Adipocyte (in vitro differentiated cells): Measurements from ENCODE around the gene SNRK.

Experiments used
- DNase-seq: peaks from one replicate; pipeline ENCODE4 v3.0.0-alpha.2; 2015; ENCODE audit warnings: low read depth
- H3K27me3 ChIP-seq: replicated peaks from 2 replicates; pipeline ENCODE4 v1.7.0; 2013; ENCODE audit warnings: mild to moderate bottlenecking, low read length, moderate library complexity; ENCODE audit not compliant: control insufficient read depth, insufficient read depth
- H3K36me3 ChIP-seq: 2 replicates; pipeline ENCODE4 v1.7.0; 2013; ENCODE audit warnings: low read length, mild to moderate bottlenecking, moderate library complexity; ENCODE audit not compliant: control insufficient read depth, insufficient read depth, severe bottlenecking
- H3K4me1 ChIP-seq: 2 replicates; pipeline ENCODE4 v1.7.0; 2013; ENCODE audit warnings: mild to moderate bottlenecking, low read length, moderate library complexity; ENCODE audit not compliant: control insufficient read depth, insufficient read depth
- H3K4me3 ChIP-seq: 2 replicates; pipeline ENCODE4 v1.7.0; 2013; ENCODE audit warnings: mild to moderate bottlenecking, low read length, moderate library complexity
- H3K9ac ChIP-seq: 2 replicates; pipeline ENCODE4 v1.7.0; 2013; ENCODE audit warnings: mild to moderate bottlenecking, low read length, moderate library complexity
- H3K9me3 ChIP-seq: 2 replicates; pipeline ENCODE4 v1.7.0; 2013; ENCODE audit warnings: mild to moderate bottlenecking, low read length, moderate library complexity; ENCODE audit not compliant: control insufficient read depth

Gene SNRK

DNA sequence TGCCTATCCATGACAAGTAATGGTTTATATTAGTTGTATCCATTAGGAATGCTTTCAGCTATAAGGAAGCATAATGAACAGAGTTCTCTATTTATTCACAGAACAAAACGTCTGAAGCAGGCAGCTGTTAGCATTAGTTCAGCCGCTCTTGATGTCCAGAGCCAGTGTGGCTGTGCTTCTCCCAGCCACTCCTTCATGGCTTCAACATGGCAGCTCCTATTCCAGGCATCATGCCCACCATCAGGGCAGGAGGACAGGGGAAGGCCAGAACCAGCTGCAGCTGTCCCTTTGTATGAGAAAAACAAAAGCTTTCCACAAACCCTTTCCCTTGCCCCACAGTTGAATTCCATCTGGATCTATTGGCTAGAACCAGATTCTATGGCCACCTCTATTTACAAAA is 12.9 kb upstream of the SNRK start:
- H3K4me3 ChIP-seq = no peak overlapping the region

DNA sequence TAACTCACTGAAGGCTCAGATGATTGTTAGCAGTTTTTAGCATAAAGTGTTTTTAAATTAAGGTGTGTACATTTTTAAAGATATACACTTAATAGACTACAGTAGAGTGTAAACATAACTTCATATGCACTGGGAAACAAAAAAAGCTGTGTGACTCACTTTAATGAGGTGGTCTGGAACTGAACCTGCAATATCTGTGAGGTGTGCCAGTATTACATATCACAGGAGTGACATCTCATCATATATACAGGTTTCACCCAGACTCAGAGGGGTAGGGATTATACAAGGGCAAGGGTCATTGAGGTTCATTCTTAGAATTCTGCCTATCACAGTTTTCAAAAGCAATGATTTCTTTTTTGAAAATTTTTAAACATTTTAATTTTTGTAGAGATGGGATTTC is 7.3 kb upstream of the SNRK start:
- no peaks in the 10 kb centered on the region for H3K36me3 ChIP-seq
- H3K9me3 ChIP-seq = no peaks in the 10 kb centered on the region
- no peaks in the 10 kb centered on the region for H3K4me1 ChIP-seq
- no peak overlapping the region for H3K4me3 ChIP-seq
- no peak for DNase-seq
- H3K9ac ChIP-seq = no peak overlapping the region
- H3K27me3 ChIP-seq = peaks cover 5% of the 10 kb centered on the region

More for the DNA sequence above, 12.9 kb upstream of the SNRK start:
- no peaks in the 10 kb centered on the region for H3K9me3 ChIP-seq
- peaks cover 3% of the 10 kb centered on the region for H3K27me3 ChIP-seq
- DNase-seq = no peak
- no peaks in the 10 kb centered on the region for H3K36me3 ChIP-seq
- no peaks in the 10 kb centered on the region for H3K4me1 ChIP-seq
- no peak overlapping the region for H3K9ac ChIP-seq

DNA sequence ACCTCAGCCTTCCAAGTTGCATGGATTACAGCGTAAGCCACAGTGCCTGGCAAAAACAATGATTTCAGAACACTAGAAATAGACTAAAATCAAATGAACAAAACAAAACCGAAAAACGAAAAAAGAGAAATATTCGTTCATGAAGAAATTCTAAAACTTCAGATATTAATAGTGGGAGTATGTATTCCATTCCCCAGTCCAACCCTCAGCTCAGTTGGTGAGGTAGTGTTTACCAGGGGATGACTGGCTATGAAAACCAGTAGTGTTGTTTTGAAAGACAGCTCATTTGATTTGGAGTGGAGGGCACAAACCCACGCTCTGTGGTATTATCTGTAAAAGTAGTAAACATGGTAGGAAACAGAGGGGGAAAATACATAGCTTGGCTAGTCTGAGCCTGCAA is 6.8 kb upstream of the SNRK start:
- Histone ChIP-seq H3K9ac (no peak overlapping the region), H3K4me1 (no peaks in the 10 kb centered on the region), H3K36me3 (no peaks in the 10 kb centered on the region), H3K4me3 (no peak overlapping the region), H3K27me3 (peaks cover 5% of the 10 kb centered on the region), H3K9me3 (no peaks in the 10 kb centered on the region)
- no peak for DNase-seq

DNA sequence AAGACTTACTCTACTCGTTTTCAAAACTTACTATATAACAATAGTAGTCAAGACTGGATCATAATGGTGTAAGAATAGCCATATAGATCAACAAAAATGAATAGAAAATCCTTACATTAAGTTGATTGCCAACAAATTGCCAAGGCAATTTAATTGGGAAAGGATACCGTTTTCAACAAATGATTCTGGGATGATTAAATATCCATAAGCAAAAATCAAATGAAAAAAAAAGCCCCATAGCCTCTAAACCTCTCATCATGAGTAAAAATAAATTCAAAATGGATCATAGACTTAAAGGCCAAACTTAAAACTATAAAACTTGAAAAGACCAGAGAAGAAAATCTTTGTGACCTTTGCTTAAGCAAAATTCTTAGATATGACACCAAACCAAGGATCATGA is 5.3 kb upstream of the SNRK start:
- no peaks in the 10 kb centered on the region for H3K4me1 ChIP-seq
- no peaks in the 10 kb centered on the region for H3K36me3 ChIP-seq
- no peak overlapping the region for H3K9ac ChIP-seq
- no peaks in the 10 kb centered on the region for H3K9me3 ChIP-seq
- no peak for DNase-seq
- H3K4me3 ChIP-seq = no peak overlapping the region
- H3K27me3 ChIP-seq = peaks cover 5% of the 10 kb centered on the region

DNA sequence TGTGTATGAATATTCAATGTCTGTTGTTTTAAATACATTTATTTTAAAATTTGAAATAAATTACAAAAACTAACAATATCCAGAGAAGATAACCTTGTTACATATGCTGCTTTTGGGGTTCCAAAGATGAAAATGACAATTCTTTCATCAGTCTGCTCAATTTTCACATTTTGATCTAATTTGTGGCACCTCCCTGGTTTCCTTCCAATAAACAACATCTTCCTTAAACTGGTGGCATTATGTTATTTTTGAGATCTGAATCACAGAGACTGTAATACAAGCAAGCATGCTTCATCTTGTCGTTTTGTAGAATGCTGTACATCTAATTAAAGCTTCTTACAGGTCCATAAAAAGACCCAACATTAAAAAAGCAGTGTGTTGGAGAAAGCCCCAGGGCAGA is 2.2 kb upstream of the SNRK start:
- H3K36me3 ChIP-seq = no peaks in the 10 kb centered on the region

DNA sequence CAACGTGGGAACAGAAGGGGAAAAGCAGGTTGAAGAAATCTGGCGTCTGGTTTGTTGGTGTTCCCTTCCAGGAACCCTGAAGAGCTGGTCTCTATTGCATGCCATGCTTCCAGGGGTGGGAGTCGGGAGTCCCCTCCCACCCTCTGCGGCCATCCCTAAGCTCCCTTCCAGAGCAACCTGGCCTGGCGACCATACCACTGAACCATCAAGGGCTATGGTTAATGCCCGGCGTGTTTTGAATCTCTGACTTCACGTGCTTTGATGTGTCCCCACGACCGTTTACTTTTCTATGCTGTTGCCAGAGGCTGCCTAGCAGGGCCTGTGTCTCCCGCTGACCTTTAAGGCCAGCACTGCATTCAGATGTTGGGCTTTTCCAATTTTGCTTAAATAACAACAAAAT is 696 bp upstream of the SNRK start:
- no peaks in the 10 kb centered on the region for H3K9me3 ChIP-seq
- H3K9ac ChIP-seq = no peak overlapping the region
- H3K4me1 ChIP-seq = peaks cover 32% of the 10 kb centered on the region
- DNase-seq = no peak
- peak overlapping the region; percentile 96 for H3K4me3 ChIP-seq
- no peaks in the 10 kb centered on the region for H3K27me3 ChIP-seq
- peaks cover 5% of the 10 kb centered on the region for H3K36me3 ChIP-seq

More for the DNA sequence above, 2.2 kb upstream of the SNRK start:
- no peaks in the 10 kb centered on the region for H3K9me3 ChIP-seq
- DNase-seq = no peak
- no peak overlapping the region for H3K9ac ChIP-seq
- peaks cover 5% of the 10 kb centered on the region for H3K27me3 ChIP-seq
- H3K4me3 ChIP-seq = no peak overlapping the region
- peaks cover 19% of the 10 kb centered on the region for H3K4me1 ChIP-seq

DNA sequence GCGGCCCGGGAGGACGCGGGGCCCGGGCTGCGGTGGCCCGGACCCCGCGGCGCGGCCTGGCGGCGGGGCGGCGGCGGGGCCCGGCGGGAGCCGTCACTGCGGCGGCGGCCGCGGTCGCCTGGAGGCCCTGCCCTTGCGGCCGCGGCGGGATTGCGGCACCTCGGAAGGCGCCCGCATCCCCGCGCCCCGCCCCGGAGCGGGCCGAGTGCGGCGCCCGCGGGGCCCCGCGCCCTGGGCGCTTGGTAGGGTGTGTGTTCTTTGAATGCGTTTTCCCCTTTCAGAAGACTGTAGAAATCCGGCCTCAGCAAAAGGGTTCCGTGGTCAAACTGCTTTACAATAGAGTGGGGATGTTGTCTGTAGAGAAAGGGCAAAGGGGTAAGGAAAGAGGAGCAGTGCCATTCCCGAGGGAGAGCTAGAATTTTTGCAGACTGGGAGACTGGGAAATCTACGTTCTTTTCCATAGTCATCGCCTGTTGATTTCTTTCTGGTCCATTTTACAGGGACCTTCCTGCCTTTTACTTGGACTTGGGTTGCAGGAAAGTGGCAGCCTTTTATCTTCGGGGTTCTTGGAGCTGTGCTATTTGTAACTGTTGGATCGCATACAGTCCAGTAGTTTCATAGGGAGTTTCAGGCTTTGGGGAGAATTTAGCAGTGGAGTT is 630 bp downstream of the SNRK start:
- Histone ChIP-seq H3K36me3 (peaks cover 8% of the 10 kb centered on the region), H3K4me3 (peak overlapping the region; percentile 96), H3K4me1 (peaks cover 44% of the 10 kb centered on the region), H3K9me3 (no peaks in the 10 kb centered on the region), H3K9ac (peak overlapping the region; percentile 91), H3K27me3 (no peaks in the 10 kb centered on the region)
- peak; percentile 77 for DNase-seq

DNA sequence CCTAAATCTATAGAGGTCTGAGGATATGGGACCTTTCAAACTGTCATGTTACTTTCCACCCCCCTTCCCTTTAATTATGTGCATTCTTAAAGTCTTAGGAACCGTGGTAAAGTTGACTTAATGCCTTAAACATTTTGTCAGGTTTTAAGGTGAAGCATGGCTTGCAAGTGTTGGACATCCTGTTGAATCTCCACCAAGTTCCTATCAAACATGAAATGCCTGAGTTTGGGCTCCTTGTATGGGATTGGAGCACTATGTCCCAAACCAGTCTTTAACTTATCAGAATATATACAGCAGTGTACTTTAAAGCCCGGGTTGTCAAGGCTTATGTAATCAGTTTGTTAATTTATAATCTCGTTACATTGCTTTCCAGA is 1.1 kb downstream of the SNRK start:
- Histone ChIP-seq H3K9me3 (no peaks in the 10 kb centered on the region), H3K4me1 (peaks cover 44% of the 10 kb centered on the region), H3K27me3 (no peaks in the 10 kb centered on the region), H3K36me3 (peaks cover 8% of the 10 kb centered on the region), H3K9ac (peak overlapping the region; percentile 91), H3K4me3 (peak overlapping the region; percentile 96)
- peak; percentile 32 for DNase-seq

DNA sequence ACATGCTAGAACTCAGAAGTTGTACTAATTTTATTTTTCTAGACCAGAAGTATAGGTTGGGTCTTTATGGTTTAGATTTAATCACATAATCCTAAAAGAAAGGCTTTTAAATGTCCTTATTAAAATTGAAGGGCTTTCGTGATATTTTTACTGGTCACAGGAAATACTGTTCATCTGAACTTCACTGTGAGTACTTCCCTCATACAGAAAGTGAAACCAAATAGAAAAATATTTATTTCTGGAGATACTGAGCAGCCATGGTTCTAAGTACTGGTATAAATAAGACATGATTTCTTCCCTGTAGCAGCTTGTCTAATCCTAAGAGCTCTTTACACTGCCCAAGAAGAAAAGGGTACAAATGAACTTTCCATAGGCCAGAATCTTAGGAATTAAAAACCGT is 2.0 kb downstream of the SNRK start:
- Histone ChIP-seq H3K27me3 (no peaks in the 10 kb centered on the region), H3K9ac (peak overlapping the region; percentile 91), H3K4me1 (peaks cover 44% of the 10 kb centered on the region), H3K9me3 (no peaks in the 10 kb centered on the region), H3K4me3 (peak overlapping the region; percentile 96), H3K36me3 (peaks cover 8% of the 10 kb centered on the region)
- DNase-seq = peak; percentile 72

DNA sequence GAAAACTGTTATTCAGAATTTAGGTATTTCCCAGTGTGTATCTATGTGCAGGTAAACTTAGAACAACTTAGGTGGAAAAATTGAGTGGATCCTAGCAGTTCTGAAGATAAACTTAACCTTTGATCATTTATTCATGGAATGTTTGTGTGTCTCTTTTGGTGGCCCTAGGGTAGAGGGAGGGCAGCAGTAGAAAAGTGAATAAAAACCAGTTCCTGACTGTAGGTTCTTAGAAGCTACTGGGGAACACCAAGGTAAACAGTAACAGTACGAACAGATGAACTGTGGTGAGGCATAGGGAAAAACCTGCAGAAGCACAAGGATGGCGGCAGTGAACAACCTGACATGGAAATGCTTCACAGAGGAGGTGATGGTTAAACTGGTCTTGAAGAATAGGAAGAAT is 2.5 kb downstream of the SNRK start:
- Histone ChIP-seq H3K9ac (peak overlapping the region; percentile 91), H3K4me1 (peaks cover 44% of the 10 kb centered on the region), H3K4me3 (peak overlapping the region; percentile 96), H3K9me3 (no peaks in the 10 kb centered on the region), H3K27me3 (no peaks in the 10 kb centered on the region), H3K36me3 (peaks cover 8% of the 10 kb centered on the region)
- peak; percentile 4 for DNase-seq

DNA sequence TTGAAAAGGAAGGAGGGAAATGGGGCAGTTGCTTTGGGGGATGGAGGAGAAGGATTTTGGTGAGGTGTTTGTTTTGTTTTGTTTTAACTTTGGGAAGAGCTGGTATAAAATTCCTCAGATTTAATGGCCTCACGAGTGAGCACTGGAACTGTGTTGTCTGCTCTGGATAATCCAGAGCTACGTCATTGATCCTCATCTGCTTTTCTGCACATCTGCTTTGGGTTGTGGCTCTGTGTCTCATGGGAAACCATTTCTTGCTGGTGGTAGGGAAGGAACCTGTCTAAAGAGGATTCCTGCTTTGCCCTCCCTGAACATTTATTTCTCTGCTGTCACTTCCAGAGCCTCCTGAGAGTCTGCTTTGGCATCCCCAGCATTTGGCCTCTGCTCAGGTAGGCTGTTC is 3.1 kb downstream of the SNRK start:
- Histone ChIP-seq H3K36me3 (peaks cover 8% of the 10 kb centered on the region), H3K9me3 (no peaks in the 10 kb centered on the region), H3K4me1 (peaks cover 44% of the 10 kb centered on the region), H3K9ac (no peak overlapping the region), H3K4me3 (peak overlapping the region; percentile 96), H3K27me3 (no peaks in the 10 kb centered on the region)
- DNase-seq = peak; percentile 20

DNA sequence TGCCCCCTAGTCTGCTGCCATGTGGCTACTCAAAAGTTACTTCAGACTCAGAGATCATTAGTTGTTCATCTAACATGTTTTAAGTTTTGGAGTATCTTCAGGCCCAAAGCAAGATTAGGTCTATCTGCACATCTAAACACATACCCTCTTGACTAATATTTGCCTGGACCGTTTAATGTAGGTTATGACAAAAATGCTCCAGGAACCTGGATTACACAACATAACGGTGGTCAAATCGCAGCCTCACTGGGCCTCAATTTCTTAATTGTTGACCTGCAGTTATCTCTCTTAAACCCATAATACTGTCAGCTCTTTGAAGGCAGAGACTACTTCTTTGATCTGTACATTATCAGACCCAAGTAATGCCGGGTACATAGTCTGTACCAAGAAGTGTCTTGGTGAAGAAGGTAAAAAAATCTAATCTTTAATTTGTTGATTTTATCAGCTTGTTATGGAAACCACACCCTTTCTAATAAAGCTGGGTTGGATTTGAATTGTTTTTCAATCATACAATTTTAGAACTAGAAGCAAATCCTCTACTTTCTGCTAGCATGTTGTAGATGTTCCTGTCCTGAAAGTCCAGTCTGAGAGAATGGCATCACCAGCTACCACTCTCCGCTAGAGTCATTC is 3.6 kb downstream of the SNRK start:
- no peak for DNase-seq
- no peak overlapping the region for H3K9ac ChIP-seq
- H3K4me1 ChIP-seq = peaks cover 44% of the 10 kb centered on the region
- no peaks in the 10 kb centered on the region for H3K9me3 ChIP-seq
- no peaks in the 10 kb centered on the region for H3K27me3 ChIP-seq
- peaks cover 8% of the 10 kb centered on the region for H3K36me3 ChIP-seq
- H3K4me3 ChIP-seq = no peak overlapping the region
